ENCODE data around the gene PABPC1L.
A peak's percentile ranks its signal among the peaks of the same experiment; 100 is the strongest.

The PABPC1L gene

DNA sequence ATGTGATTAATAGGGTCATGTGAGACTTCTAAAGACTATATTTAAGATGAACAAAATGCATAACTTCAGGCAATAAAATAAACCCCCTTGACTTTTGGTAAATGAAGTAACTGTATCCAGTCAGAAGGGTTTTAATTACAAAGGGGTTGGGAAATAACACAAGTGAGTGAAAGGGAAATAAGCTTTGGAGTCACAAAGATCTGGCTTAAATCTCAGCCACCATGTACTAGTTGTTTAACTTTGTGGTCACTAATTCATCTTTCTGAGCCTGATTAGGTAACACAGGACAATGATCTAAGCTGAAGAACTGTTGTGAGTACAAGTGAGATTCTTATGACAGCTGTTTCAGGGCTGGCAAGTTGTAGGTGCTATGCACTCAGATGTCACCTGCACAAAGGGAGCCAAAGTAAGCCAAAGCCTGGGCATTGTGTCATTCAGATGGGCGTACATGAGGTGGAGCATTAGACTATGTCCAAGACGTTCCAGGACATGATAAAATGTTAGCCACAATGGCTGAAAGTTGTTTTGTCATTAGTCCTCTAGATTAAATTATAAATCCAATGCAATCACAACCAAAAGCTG is 36.5 kb downstream of the PABPC1L start:
- DNase-seq = no peak

- DNase-seq = no peak
Observed at GRCh38 chr20:44948107-44948506, 38.2 kb downstream of the PABPC1L start.

DNA sequence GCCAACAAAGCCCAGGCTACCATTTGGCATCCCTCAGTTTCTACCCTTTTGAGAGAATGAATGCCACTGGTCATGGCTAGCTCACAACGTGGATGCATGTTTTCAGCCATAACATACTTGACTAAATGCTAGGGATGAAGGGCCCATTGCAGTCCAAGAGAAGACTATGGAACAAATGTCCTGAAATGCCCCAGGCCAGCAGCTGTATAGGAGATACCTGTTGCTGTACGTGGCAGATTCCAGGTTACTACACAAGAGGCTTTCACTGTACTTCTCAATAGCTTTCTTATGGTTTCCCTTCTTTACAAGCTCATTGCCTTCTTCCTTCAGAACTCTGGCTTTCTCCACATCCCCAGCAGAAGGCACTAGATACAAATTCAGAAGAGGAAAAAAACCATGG is 38.7 kb downstream of the PABPC1L start:
- no peak for DNase-seq

DNA sequence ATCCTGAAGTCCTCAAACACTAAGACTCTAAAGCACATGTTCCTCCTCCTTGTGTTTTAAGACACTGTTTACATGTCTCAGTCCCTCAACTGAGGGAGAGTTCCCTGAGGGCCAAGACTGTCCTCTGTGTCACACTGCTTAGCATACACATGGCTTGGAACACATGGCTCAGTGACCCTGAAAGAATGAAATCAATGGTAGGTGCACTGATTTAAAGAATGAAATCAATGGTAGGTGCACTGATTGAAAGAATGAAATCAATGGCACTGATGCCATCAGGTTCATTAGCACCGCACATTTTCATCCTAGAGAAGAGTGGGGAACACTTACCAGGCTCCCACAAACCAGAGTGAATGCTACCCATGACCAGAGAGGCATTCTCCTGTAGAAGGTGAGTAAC is 40.5 kb downstream of the PABPC1L start:
- DNase-seq = no peak

DNA sequence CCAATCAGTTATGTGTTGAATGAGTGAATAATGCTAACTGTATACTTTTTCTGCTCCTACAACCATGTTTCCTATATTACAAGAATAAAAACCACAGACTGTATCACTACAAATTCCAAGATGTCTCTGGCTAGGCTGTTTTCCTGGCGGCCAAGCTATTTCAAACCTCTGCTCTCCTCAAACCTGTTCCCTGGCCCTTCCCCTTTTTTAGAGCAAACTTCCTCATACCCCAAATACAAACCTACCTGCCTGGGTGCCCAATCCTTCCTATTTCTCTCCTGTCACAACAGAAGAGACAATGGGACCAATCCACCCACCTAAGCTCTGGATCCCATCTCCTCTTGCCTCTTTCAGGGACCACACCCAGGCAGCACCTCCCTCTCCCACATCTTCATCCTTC is 42.9 kb downstream of the PABPC1L start:
- no peak for DNase-seq

GRCh38 chr20:44954211-44954610 is 44.4 kb downstream of the PABPC1L start:
- no peak for DNase-seq

DNA sequence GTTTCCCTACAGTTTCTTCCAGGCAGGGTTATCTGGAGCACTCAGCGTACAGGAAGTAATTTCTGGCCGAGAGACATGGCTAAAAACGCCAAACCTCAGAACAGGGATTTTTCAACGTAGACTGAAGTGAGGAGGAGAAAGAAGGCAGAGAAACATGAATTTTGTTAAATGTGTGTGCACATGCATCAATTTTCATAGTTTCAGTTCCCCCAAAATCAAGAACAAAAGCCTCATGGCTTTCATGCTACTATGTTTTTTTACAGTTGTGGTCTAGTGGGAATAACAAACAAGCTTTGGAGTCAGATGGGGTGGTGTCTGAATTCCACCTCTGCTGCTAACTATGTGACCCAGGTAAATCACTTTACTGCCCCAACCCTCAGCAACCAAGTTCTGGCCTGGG is 45.4 kb downstream of the PABPC1L start:
- no peak for DNase-seq

DNA sequence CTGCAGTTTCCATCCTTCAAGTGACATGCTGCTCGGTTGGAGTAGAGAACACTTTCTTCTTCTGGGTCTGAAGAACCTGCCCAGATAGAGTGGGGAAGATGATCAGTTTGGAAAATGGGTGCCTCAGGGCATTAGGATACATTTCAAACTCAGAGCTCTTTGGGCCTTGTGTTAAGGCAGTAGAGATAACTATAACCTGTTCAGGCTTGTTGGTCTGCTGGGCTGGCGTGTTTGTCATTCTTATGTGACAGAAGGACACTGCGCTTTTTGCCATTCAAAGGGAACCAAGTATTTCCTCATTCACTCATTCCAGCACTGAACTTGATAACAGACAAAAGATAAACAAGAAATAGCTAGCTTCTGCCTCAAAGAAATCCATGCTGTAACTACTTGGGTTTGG is 46.5 kb downstream of the PABPC1L start:
- no peak for DNase-seq

DNA sequence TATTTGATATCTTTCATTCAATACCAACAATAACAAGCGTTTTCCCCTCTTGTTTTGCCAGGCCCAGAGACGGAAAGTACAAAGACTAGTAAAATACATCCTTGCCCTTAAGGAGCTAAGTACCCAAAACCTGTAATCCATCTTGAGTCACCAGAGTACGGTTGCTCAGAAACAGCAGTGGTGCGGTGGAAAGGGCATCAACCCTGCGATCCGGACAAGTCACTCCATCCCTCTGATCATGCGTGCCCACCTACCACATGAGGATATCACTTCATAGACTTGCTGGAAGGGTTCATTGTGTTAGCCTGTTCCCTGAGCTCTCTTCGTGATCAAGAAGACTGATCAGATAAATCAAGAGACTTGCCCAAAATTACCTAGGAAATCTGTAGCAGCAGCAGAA is 48.4 kb downstream of the PABPC1L start:
- DNase-seq = no peak

DNA sequence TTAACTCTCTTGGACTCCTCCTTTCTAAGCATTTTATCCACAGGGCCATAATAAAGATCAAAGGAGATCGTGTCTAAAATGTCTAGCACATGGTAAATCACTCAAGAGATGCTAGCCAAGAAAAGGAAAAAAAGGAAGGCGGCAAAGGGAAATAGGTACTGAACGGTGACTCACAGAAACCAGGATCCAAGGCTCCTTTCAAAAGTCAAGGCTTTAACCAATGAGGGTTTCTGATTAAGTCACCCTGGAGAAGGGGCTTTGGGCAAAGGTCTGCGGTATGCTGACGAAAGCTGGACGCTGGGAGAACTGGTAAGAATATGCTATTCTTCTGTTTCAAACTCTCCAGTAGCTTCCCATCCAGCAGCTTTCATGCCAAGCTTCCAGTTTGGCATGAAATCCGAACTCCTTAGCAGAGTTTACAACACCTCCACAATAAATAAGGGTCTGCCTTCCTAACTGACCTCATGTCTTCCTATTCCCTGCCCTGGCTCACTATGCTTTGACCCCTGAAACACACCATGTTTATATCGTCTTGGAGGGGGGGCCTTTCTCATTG is 49.3 kb downstream of the PABPC1L start:
- DNase-seq = no peak

GRCh38 chr20:44959638-44960102 is 49.8 kb downstream of the PABPC1L start:
- DNase-seq = no peak

DNA sequence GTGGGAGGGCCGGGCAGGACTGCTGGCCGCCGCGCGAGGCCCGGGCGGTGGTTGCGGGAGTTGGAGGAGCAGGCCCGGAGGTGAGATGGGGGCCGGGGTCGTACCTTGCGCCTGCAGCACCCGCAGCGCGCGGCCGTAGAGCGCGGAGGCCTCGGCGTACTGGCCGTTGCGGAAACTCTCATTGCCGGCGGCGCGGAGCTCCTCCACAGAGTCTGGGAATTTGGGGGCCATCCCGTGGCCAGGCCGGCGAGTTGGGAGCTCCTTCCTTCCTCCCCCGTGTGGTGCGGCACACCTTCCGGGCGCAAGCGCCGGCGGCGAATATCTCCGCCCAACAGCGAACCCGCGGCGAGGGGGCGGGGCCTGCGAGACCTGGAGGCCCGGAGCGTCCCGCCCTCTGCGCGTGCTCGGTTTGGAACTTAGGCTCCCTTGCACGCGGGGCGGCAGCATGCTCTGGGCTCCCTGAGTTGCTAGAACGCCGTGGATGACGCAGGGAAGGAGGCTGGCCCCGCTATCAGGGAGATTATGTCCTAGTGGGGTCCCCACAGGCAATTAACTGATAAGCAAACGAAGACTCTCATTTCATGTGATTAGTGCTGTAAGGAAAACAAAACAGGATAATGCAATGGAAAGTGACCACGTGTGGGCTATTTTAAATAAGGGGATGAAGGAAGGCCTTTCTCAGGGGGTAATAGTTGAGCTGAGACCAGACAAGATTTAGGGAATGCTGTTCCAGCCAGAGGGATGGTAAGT is 50.4 kb downstream of the PABPC1L start, which contains the start of gene TOMM34:
Gene TOMM34, minus strand, starts transcription at position 295 of the 750 bp plus-strand sequence. Its CDS starts 64 bp downstream, at position 231.
- DNase-seq = peak; percentile 73

GRCh38 chr20:44961011-44961869 is 51.4 kb downstream of the PABPC1L start:
- no peak for DNase-seq

- no peak for DNase-seq
Observed at GRCh38 chr20:44961870-44962267, 52.0 kb downstream of the PABPC1L start.

DNA sequence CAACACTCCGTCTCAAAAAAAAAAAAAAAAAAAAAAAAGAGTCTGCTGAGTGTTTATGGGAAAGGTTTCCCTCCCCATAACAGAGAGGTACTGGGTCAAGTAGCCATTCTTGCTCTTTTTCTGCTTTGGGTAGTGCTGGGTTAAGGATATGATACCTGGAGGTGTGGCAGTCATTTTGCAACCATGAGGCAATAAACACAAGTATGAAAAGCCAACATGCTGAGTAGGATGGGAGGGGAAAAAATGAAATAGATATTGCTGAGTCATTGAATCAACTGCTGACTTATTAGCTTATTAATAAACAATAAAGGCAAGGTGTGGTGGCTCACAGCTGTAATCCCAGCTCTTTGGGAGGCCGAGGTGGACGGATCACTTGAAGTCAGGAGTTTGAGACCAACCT is 52.6 kb downstream of the PABPC1L start:
- DNase-seq = no peak

DNA sequence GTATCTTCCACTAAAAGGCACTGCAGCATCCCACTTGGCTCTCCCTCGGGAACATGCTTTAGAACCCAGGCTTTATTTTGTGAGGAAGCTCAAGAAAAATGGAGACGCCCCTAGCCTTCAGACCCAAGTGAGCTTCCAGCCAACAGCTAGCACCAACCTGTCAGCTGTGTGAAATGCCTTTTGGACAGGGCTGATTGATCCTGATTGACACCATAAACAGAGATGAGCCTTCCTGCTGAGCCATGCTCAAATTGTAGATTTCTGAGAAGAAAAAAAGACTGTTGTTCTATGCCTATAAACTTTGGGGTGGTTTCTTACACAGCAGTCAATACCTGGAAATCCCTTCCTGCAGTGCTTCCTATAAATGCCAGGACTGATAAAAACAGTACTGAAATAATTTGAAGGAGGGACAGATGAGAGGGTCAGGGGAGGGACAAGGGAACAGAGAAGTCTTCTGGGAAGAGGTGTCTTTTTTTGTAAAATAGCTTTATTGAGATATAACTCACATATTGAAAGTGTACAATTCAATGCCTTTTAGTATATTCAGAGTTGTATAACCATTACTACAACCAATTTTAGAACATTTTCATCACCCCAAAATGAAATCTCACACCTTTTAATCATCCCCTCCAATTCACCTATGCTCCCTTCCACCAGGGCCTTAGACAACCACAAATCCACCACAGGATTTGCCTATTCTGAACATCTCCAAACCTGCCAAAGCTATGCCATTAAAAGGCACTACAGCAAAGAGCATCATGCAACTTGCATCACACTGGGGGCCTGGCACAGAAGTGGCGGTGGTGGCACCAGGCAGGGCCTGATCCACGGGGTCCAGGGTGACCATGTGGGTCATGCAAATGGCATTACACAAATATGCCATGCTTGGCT is 53.7 kb downstream of the PABPC1L start:
- no peak for DNase-seq

DNA sequence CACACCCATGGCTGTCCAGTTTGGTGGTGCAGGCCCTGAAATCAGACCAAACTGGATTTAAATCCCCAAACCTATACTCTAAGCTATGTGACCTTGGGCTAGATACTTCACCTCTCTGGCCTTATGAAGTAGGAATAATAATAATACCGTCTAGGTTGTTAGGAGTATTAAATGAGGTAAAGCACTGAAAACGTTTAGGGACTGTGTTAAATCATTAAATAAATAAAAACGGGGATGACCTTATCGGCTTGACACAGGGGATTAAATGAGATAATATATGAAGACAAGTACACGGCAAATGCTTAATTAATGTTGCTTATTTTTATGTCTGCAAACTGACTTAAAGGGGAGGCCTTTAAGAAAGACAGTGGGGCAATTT is 55.8 kb downstream of the PABPC1L start:
- DNase-seq = no peak

DNA sequence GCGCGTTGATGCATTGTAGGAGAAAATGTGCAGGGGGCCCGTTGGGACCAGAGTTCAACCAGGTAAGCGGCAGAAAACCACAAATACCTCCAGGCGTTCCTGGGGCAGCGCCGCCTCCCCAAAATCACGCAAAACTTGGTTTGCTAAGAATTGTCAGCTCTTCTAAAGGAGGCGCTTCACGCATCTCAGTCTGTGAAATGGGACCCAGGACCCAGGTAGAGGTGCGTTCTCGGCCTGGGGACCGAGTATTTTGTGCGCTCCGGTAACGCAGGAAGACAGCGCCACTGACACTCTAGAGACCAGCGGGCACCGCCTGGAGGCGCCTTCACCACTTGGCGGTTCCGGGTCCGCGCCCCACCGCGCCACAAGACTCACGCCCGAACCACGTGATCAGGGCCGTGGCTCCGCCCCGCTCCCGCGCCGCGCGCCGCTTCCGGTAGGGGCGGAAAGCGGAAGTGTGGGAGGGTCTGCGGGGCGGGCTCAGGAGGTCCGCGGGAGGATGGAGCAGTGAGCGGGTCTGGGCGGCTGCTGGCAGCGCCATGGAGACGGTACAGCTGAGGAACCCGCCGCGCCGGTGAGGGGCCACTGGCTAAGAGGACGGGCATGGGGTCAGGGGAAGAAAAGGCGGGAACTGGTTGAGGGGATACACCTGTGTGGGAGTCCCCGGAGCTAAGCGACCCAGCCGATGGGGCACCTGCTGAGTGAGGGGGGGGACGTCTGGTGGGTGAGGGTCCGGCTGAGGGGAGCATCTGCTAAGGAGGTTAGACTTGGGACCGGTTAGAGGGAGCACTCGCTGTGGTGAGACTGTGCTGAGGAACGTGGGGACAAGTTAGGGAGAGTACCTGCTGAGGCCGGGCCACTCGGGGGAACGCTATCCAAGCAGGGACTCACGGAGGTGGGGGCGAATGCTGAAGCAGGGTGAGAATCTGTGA is 56.4 kb downstream of the PABPC1L start, which contains the start of gene STK4:
Gene STK4, plus strand, starts transcription at position 483 of the 932 bp plus-strand sequence. Its CDS starts 57 bp downstream, at position 540.
- peak; percentile 73 for DNase-seq

DNA sequence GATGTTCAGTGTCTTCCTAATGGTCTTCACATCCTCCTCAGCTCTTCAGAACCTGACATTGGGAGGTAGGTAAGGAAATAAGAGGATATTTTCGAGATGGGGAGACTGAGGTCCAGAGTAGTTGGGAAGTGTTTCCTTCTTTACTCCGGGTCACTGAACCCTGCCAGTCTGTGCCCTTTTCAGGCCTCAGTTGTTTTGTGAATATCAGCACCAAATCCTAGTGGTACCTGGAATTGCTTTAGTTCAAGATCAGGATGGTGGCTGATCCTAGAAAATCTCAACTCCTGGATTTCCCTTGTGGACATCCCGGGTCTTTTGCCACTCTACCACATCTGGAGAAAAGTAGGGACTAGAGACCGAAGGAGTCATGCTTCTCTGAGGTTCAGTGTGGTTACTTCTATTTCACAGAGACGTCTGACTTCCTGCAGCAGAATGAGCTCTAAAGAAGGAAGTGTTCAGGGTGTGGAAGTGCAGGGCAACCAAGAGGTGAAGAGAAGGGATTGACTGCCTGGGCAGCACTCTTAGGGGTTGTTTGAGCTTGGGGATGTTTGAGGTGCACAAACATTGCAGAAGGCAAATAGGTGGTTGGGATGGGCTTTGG is 57.4 kb downstream of the PABPC1L start:
- DNase-seq = no peak

- DNase-seq = no peak
Observed at GRCh38 chr20:44969300-44969894, 59.5 kb downstream of the PABPC1L start.

All from NCI-H1694 (cell line).